Lower leg skin (tissue), 4 donors: ENCODE results near the gene WDR64. TPM values are rescaled to one million over a fixed set of nuclear protein-coding genes. Genes with fewer than 3 reads are reported as not detected.
A peak's percentile ranks its signal among the peaks of the same experiment; 100 is the strongest.
"Not testable (repeated sequence)": the region's sequence is repeated elsewhere in the genome, so short reads cannot be mapped to it uniquely, and the experiment has no call there.

Experiments
- DNase-seq, 2 donors: peaks; one replicate each; pipeline ENCODE4 v3.0.0-alpha.2; 2019; ENCODE audit warnings: low spot score in 2 of 2
- H3K4me3 ChIP-seq: fragments of 200-600 bp; sonication (generic); 2 replicates; pipeline ENCODE4 v1.5.1; 2017; ENCODE audit warnings: mild to moderate bottlenecking, low read depth; ENCODE audit not compliant: poor library complexity, severe bottlenecking
- CTCF ChIP-seq, 3 donors: fragments of 450-650 bp; IDR thresholded peaks; one replicate each; pipeline ENCODE4 v1.5.1; 2016; ENCODE audit warnings: antibody characterized with exemption in 3 of 3, mild to moderate bottlenecking in 3 of 3, moderate library complexity in 2 of 3
- POLR2A ChIP-seq, 2 donors: fragments of 450-650 bp; IDR thresholded peaks; one replicate each; pipeline ENCODE4 v1.6.1; 2016 to 2017; ENCODE audit warnings: antibody characterized with exemption in 2 of 2, mild to moderate bottlenecking in 1 of 2, moderate library complexity in 1 of 2
- WGBS, 2 donors: methylation state at CpG; one replicate each; pipeline ENCODE4 v1.1.5; 2018; 5-methylcytosine and 5-hydroxymethylcytosine counted together
- intact Hi-C: fragments of 100-400 bp; cut with DNase I; formaldehyde crosslinking; loops from one replicate; pipeline ENCODE4 v1.15.0; 2023; ENCODE audit warnings: low total_unique reads
- total RNA-seq, 4 donors: library from RNA; depleted of rRNA; stranded (reverse); fragments of >200 nt; gene quantifications; one replicate each; pipeline ENCODE4 v1.1.0, GENCODE V29; 2016

WDR64 gene
- total RNA-seq, 4 donors from 2014 or later: not detected

GRCh38 chr1:241679404-241679803 lies 27.3 kb downstream of the WDR64 start:
- 75 to 80% methylated on average over 4 of the region's 4 CpGs for WGBS, 2 donors
- TF ChIP-seq POLR2A (IDR thresholded peaks at IDR 0.05) (no peak), CTCF (IDR thresholded peaks at IDR 0.05) (no peak)
- H3K4me3 ChIP-seq: no peak overlapping the region
- intact Hi-C loops: no loop called here
- no peak for DNase-seq

GRCh38 chr1:241679961-241680360 lies 27.9 kb downstream of the WDR64 start:
- intact Hi-C loops: no loop called here
- no peak overlapping the region for H3K4me3 ChIP-seq
- TF ChIP-seq POLR2A (IDR thresholded peaks at IDR 0.05) (no peak), CTCF (IDR thresholded peaks at IDR 0.05) (no peak)
- no peak for DNase-seq
- WGBS, 2 donors: 64 to 69% methylated on average over 3 of the region's 3 CpGs

- WGBS, 2 donors: 65 to 88% methylated on average over 4 of the region's 4 CpGs
- DNase-seq, intact Hi-C loops, H3K4me3 ChIP-seq: not testable (repeated sequence)
Measured at GRCh38 chr1:241681861-241682448, 29.9 kb downstream of the WDR64 start.

GRCh38 chr1:241682921-241683320 lies 30.8 kb downstream of the WDR64 start:
- TF ChIP-seq POLR2A (IDR thresholded peaks at IDR 0.05) (no peak), CTCF (IDR thresholded peaks at IDR 0.05) (no peak)
- intact Hi-C loops: no loop called here
- no peak overlapping the region for H3K4me3 ChIP-seq
- 93 to 94% methylated on average over 2 of the region's 2 CpGs for whole genome bisulfite sequencing, 2 donors
- DNase-seq: no peak

- TF ChIP-seq CTCF (IDR thresholded peaks at IDR 0.05) (no peak), POLR2A (IDR thresholded peaks at IDR 0.05) (no peak)
- 93 to 98% methylated on average over 1 of the region's 1 CpG for WGBS, 2 donors
- no peak overlapping the region for H3K4me3 ChIP-seq
- no peak for DNase-seq
- intact Hi-C loops: no loop called here
Measured at GRCh38 chr1:241684108-241684507, 32.0 kb downstream of the WDR64 start.

GRCh38 chr1:241688940-241689368 lies 36.9 kb downstream of the WDR64 start:
- no peak overlapping the region for H3K4me3 ChIP-seq
- peak in 1 of 2 donors; percentile 21 for DNase-seq
- no peak for TF ChIP-seq POLR2A (IDR thresholded peaks at IDR 0.05)
- TF ChIP-seq CTCF (IDR thresholded peaks at IDR 0.05): no peak
- 30 to 31% methylated on average over 2 of the region's 2 CpGs for WGBS, 2 donors
- intact Hi-C loops: no loop called here
